ENCODE results near the gene CLEC16A. TPM values are rescaled to one million over a fixed set of nuclear protein-coding genes. Genes with fewer than 3 reads are reported as not detected.
A peak's percentile ranks its signal among the peaks of the same experiment; 100 is the strongest.

Gene CLEC16A
- total and polyA plus RNA-seq, 9 of the 15 experiments (the other 6 are each of a cell fraction or from before 2014, with no cell fraction given), result 1.00 to 22.3 (median 10.0) TPM

DNA sequence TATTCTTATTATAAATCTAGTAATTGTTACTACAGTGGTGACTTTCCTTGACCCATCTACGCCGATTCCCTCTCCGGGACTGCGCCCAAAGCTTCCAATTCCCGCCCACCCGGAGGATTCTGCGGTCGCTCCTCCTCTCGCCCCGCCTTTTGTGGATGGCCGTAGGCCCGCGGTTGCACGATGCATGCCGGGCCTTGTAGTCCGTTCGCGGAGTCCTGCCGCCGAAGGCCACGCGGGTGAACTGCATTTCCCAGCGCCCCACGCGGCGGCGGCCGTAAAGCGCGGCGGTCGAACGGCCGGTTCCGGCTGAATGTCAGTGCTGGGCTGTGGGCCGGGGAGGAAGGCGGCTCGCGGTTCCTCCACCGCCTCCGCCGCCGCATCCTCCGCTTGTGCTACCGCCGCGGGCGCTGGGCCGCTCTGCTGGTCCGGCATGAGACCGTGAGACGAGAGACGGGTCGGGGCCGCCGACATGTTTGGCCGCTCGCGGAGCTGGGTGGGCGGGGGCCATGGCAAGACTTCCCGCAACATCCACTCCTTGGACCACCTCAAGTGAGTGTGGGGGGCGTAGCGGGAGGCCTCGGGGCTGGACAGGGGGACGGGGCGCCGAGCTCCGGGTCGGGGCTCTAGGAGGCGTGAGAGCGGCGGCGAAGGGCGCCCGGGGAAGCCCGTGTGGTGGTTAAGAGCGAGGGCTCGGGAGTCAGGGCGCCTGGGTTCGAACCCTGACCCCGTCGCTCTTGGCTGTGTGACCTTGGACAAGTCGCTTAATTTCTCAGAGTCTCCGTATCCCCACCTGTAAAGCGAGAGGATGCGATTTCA is at the start of gene CLEC16A (continued):
- TF ChIP-seq CBFA2T3 (IDR thresholded peaks at IDR 0.05) (no peak), HNRNPH1 (optimal IDR thresholded peaks at IDR 0.05; ENCODE audit: low read depth, low read length) (no peak), TARDBP (IDR thresholded peaks at IDR 0.05) (no peak), BDP1 (IDR thresholded peaks at IDR 0.05; ENCODE audit: insufficient read depth, insufficient read length) (no peak), ZNF146 (CRISPR knock-in tag; IDR thresholded peaks at IDR 0.05; ENCODE audit: unreplicated experiment) (no peak), ZFP30 (CRISPR knock-in tag; IDR thresholded peaks at IDR 0.05; ENCODE audit: borderline replicate concordance) (no peak), CHD2 (IDR thresholded peaks at IDR 0.05; ENCODE audit: low read depth, low read length) (0 out of 2 replicates have a peak, but pooled peaks have one; percentile 27), TCF7L2 (IDR thresholded peaks at IDR 0.05; ENCODE audit: low read depth, low read length) (no peak), DACH1 (IDR thresholded peaks at IDR 0.05; ENCODE audit: partially characterized antibody) (no peak), FOSL1 (tag; conservative IDR thresholded peaks at IDR 0.05) (no peak), NFE2L1 (tag; IDR thresholded peaks at IDR 0.05; ENCODE audit: borderline replicate concordance, low read depth) (no peak), ZNF586 (CRISPR knock-in tag; conservative IDR thresholded peaks at IDR 0.05) (no peak), FOXJ3 (CRISPR knock-in tag; IDR thresholded peaks at IDR 0.05) (no peak), ZFP36 (IDR thresholded peaks at IDR 0.05; ENCODE audit: low read depth, low read length, partially characterized antibody) (peak; percentile 12), HMGN3 (IDR thresholded peaks at IDR 0.05; ENCODE audit: borderline replicate concordance, extremely low read depth, insufficient read length, low read depth, low read length) (peak; percentile 48), GATAD2B (IDR thresholded peaks at IDR 0.05; ENCODE audit: borderline replicate concordance) (no peak), SMARCB1 (IDR thresholded peaks at IDR 0.05; ENCODE audit: insufficient read length, low read depth) (no peak), FOS (IDR thresholded peaks at IDR 0.05; ENCODE audit: extremely low read depth, insufficient read length) (no peak), RAD51 (IDR thresholded peaks at IDR 0.05; ENCODE audit: borderline replicate concordance, low read depth) (no peak), RBM39 (optimal IDR thresholded peaks at IDR 0.05; ENCODE audit: low read depth, low read length) (no peak), GABPA (tag; conservative IDR thresholded peaks at IDR 0.05; ENCODE audit: low read depth) (peak; percentile 90)
- TF ChIP-seq, protein P1, sequence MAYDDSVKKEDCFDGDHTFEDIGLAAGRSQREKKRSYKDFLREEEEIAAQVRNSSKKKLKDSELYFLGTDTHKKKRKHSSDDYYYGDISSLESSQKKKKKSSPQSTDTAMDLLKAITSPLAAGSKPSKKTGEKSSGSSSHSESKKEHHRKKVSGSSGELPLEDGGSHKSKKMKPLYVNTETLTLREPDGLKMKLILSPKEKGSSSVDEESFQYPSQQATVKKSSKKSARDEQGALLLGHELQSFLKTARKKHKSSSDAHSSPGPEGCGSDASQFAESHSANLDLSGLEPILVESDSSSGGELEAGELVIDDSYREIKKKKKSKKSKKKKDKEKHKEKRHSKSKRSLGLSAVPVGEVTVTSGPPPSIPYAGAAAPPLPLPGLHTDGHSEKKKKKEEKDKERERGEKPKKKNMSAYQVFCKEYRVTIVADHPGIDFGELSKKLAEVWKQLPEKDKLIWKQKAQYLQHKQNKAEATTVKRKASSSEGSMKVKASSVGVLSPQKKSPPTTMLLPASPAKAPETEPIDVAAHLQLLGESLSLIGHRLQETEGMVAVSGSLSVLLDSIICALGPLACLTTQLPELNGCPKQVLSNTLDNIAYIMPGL (CRISPR knock-in tag; IDR thresholded peaks at IDR 0.05), result no peak
- TF ChIP-seq, protein P2, sequence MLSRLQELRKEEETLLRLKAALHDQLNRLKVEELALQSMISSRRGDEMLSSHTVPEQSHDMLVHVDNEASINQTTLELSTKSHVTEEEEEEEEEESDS (CRISPR knock-in tag; IDR thresholded peaks at IDR 0.05), result no peak
- TF ChIP-seq, protein P3, sequence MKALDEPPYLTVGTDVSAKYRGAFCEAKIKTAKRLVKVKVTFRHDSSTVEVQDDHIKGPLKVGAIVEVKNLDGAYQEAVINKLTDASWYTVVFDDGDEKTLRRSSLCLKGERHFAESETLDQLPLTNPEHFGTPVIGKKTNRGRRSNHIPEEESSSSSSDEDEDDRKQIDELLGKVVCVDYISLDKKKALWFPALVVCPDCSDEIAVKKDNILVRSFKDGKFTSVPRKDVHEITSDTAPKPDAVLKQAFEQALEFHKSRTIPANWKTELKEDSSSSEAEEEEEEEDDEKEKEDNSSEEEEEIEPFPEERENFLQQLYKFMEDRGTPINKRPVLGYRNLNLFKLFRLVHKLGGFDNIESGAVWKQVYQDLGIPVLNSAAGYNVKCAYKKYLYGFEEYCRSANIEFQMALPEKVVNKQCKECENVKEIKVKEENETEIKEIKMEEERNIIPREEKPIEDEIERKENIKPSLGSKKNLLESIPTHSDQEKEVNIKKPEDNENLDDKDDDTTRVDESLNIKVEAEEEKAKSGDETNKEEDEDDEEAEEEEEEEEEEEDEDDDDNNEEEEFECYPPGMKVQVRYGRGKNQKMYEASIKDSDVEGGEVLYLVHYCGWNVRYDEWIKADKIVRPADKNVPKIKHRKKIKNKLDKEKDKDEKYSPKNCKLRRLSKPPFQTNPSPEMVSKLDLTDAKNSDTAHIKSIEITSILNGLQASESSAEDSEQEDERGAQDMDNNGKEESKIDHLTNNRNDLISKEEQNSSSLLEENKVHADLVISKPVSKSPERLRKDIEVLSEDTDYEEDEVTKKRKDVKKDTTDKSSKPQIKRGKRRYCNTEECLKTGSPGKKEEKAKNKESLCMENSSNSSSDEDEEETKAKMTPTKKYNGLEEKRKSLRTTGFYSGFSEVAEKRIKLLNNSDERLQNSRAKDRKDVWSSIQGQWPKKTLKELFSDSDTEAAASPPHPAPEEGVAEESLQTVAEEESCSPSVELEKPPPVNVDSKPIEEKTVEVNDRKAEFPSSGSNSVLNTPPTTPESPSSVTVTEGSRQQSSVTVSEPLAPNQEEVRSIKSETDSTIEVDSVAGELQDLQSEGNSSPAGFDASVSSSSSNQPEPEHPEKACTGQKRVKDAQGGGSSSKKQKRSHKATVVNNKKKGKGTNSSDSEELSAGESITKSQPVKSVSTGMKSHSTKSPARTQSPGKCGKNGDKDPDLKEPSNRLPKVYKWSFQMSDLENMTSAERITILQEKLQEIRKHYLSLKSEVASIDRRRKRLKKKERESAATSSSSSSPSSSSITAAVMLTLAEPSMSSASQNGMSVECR (CRISPR knock-in tag; IDR thresholded peaks at IDR 0.05), result peak; percentile 78; the same call in 1 of the 2 replicates

All from K562 (cell line).